ENCODE data around the gene MYADM. TPM values are rescaled to one million over a fixed set of nuclear protein-coding genes. Genes with fewer than 3 reads are reported as not detected.

The MYADM gene
- polyA plus RNA-seq, 1 experiment, result 39.3 TPM

- CTCF ChIA-PET, result interaction anchor here (0.9 to 1.3 kb wide), 2 partner anchors 11 to 113 kb away, joined by 3 to 4 read pairs; no protein-coding TSS in a partner anchor
- Histone ChIP-seq H3K9me3 (ENCODE audit: control insufficient read depth, insufficient read depth, low read length) (no peaks in the 10 kb centered on the region), H3K4me3 (ENCODE audit: low read depth, low read length) (no peak overlapping the region), H3K27me3 (ENCODE audit: control insufficient read depth, insufficient read depth, low read length) (no peaks in the 10 kb centered on the region), H3K27ac (ENCODE audit: low read depth, low read length) (no peak overlapping the region)
- no peak for TF ChIP-seq CTCF (IDR thresholded peaks at IDR 0.05; ENCODE audit: low read depth, low read length)
- POLR2A ChIA-PET, result no interaction called here
- DNase-seq (ENCODE audit: low read depth, low spot score), result no peak
Observed at GRCh38 chr19:53917356-53917755, 49.7 kb downstream of the MYADM start.

Other genes with a start within 250 kb of the MYADM start
- gene DPRX, start 235.9 kb upstream of the MYADM start, polyA plus RNA-seq (2011; rRNA removed), result not detected in 2 replicates
- gene NLRP12, start 43.6 kb upstream of the MYADM start, polyA plus RNA-seq (2011; rRNA removed), result not detected in 2 replicates
- gene PRKCG, start 14.3 kb downstream of the MYADM start, polyA plus RNA-seq (2011; rRNA removed), result 0.09 and 0.14 TPM in 2 replicates
- 8.6 and 9.3 TPM in 2 replicates for gene CACNG7, start 41.4 kb downstream of the MYADM start, polyA plus RNA-seq (2011; rRNA removed)
- gene CACNG8, start 95.1 kb downstream of the MYADM start, polyA plus RNA-seq (2011; rRNA removed), result 0.33 and 0.52 TPM in 2 replicates
- 0.17 and 0.19 TPM in 2 replicates for gene CACNG6, start 123.8 kb downstream of the MYADM start, polyA plus RNA-seq (2011; rRNA removed)
- gene VSTM1, start 196.0 kb downstream of the MYADM start, polyA plus RNA-seq (2011; rRNA removed), result not detected in 2 replicates
- not detected in 2 replicates for gene TARM1, start 213.5 kb downstream of the MYADM start, polyA plus RNA-seq (2011; rRNA removed)
- gene OSCAR, start 232.9 kb downstream of the MYADM start, polyA plus RNA-seq (2011; rRNA removed), result 0.22 and 0.29 TPM in 2 replicates
- gene NDUFA3, start 235.0 kb downstream of the MYADM start, polyA plus RNA-seq (2011; rRNA removed), result 35.4 and 54.0 TPM in 2 replicates
- 12.3 and 15.8 TPM in 2 replicates for gene TFPT, start 247.8 kb downstream of the MYADM start, polyA plus RNA-seq (2011; rRNA removed)
- gene PRPF31, start 247.9 kb downstream of the MYADM start, polyA plus RNA-seq (2011; rRNA removed), result 28.7 and 35.3 TPM in 2 replicates